IPS DF 4.7 (cell line): ENCODE measurements around the gene FATE1.

Experiments
- DNase-seq: peaks from one replicate; pipeline ENCODE4 v3.0.0-alpha.2; 2013; ENCODE audit warnings: low spot score; ENCODE audit errors: extremely low read depth

FATE1 gene

DNA sequence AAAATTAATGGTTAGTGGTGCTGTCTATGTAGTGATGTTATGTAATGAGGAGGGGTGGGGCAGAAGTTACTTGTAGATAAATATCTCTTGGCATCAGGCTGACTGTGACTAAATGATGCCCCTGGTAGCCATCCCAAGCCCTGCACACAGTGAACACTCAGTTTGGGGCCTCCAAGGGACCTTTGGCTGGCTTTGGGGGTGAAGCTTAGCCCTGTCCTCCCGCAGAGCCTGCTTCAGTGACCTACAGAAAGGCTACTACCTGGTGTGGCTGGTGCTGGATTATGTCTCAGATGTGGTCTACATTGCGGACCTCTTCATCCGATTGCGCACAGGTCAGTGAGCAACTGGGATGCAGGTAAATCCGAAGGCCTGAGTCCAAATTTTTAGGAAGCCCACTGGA is 26.5 kb downstream of the FATE1 start:
- no peak for DNase-seq

- no peak for DNase-seq
Measured at GRCh38 chrX:151743651-151744470, 28.0 kb downstream of the FATE1 start.

DNA sequence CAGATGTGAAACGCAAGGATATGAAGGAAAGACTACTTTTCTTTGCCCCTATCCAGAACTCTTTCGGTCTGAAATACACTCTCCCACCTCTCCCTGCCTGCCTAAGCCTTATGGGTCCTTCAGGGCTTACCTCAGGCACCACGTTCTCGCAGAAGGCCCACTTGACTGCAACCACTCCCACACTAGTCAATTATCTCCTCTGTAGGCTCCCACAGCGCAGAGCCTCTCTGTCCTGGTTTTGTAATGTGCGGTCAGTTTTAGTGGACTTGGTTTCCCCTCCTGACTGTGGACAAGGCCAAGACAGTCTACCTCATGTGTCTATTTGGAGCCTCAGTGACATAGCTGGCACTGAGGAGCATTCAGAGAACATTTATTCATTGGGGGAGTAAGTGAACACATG is 29.8 kb downstream of the FATE1 start:
- DNase-seq: no peak

- no peak for DNase-seq
Measured at GRCh38 chrX:151746502-151746901, 30.7 kb downstream of the FATE1 start.

GRCh38 chrX:151750511-151750910 is 34.7 kb downstream of the FATE1 start:
- no peak for DNase-seq

DNA sequence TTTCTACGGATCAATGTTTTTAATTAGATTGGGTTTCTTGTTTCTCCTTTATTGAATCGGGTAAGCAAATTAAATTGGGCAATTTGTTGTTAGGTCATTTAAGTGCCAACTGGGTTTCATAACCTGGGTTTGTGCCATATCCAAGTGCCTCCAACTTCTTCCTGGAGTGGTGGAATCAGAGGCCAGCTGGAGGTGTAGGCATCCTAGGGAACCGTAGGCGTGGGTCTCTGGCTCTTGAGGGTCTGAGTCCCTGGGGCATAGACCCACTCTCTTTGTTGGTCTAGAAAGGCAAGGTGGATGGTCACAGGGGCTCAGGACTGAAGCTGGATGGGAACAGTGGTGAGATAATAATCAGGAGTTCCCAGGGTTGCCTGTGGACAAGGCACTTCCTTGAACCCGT is 37.0 kb downstream of the FATE1 start:
- DNase-seq: no peak

- no peak for DNase-seq
Measured at GRCh38 chrX:151753313-151754046, 37.6 kb downstream of the FATE1 start.

- DNase-seq: no peak
Measured at GRCh38 chrX:151754047-151754429, 38.2 kb downstream of the FATE1 start.

- DNase-seq: no peak
Measured at GRCh38 chrX:151754641-151755215, 38.9 kb downstream of the FATE1 start.

GRCh38 chrX:151759041-151759708 is 43.3 kb downstream of the FATE1 start:
- DNase-seq: no peak

GRCh38 chrX:151762802-151763201 is 47.0 kb downstream of the FATE1 start:
- no peak for DNase-seq

GRCh38 chrX:151763711-151764110 is 47.9 kb downstream of the FATE1 start:
- no peak for DNase-seq

DNA sequence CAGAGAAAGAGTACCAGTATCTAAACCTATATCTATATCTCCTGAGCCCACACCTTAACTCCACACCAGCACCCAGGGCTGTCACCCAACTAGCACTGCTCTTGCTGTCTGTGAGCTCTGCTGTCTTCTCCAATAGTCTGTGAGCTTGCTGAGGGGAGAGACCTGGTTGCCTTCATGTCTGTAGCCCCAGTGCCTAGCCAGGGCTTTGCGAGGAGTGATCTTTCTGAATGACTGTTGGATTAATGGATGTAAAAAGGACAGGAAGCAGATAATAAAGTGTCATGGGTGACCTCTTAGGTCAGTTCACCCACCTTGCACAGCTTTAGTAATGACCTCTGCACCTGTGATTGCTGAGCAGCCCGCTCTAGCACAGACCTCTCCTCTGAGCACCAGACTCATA is 49.2 kb downstream of the FATE1 start:
- DNase-seq: no peak

DNA sequence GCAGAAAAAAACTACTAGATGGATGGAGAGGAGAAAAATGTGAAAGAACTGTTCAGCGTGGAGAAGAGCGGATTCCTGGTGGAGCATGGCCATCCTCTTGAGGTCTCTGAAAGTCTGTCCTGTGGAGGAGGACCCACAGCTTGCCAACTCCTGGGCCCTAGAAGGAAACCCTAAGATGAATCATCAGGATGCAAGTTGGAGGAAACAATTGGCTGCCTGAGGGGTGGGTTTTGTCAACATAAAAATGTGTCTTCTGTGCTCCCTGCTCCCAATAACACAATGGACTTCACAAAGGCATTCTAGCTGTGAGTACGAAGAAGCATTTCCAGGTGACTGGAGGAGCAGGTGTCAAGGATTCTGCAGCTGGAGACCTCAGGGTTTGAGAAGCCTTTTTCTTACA is 55.9 kb downstream of the FATE1 start:
- no peak for DNase-seq
